HG03432 (cell line): Measurements from ENCODE around the gene KCNE1.
"Not testable (repeated sequence)": the region's sequence is repeated elsewhere in the genome, so short reads cannot be mapped to it uniquely, and the experiment has no call there.

Source experiments
- ATAC-seq: cut with Tn5 transposase; IDR thresholded peaks from one replicate; pipeline ENCODE4 v1.9.1; 2021; ENCODE audit warnings: mild to moderate bottlenecking, moderate library complexity; ENCODE audit not compliant: unreplicated experiment

KCNE1 gene

DNA sequence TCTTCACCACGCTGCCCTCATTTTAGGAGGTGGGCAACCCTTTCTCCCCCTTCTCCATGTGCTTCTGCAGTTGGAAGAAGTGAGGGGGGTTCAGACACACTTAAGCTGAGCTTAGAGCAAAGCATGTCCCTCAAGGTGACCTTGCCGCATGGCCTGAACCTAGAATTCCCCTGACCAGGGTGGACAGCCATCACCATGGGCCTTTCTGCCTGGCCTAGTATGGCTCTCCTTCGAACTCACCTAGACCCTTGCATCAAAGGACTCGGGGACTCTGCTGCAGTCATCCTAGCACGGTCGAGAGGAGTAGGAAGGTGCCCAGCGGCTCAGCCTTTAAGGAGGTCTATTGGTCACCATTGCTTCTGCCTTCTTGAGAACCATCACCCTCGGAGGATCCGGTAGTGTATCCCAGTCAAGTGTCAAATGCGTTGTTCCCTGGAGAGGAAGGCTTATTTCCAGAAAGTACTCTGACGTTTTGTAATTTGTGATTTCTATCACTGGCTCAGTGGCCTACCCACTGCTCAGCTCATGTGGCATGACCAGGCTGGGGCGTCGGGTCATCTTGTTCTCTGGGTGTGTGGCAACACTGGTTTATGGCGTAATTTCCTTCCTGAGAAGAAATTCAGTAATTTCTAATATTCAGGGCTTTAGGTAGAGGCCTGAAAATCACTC is at the start of gene KCNE1:
TSS of gene KCNE1 (minus strand) at position 424 of the 669 bp plus-strand sequence. CDS start 62,576 bp downstream, outside the sequence.
- no peak for ATAC-seq

GRCh38 chr21:34561806-34562205 is 49.8 kb upstream of the KCNE1 start:
- no peak for ATAC-seq

DNA sequence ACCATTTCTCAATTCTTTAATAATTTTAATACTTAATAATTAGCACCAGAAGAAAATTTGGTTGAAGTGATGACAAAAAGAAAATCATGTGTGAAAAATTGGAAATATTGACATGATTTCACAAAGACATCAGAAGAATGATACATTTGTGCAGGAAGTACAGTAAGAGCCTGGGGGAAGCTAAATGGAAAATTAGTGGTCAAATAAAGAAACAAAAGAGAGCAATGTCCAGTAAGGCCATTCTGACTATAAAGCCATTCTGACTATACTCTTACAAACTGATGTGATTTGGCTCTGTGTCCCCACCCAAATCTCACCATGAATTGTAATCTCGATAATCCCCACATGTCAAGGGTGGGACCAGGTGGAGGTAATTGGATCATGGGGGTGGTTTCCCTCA is 48.6 kb upstream of the KCNE1 start:
- no peak for ATAC-seq

GRCh38 chr21:34560021-34560420 is 48.0 kb upstream of the KCNE1 start:
- no peak for ATAC-seq

DNA sequence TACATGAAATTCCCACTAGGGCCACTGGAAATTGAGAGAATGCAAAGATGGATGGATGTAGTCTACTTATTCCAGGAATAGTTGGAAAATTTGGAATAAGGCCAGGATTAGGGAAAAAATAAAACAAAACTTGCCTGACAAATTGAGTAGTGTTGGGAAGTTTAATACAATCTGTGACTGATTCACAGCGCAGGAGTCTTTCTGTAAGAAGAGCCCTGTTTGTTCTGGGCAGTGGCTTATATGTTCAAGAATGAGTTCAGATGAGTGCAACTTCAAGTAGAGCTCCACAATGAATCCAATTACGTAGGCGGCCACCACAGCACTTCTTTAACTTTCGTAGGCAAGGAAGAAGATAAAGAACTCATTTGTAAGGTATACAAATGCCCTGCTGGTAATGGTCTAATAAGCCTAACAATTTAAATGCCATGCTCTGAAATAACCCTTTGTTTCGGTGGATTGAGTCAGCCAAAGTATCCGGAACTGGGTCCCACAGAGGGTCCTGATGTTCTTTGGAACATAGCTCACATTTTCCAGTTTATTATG is 47.1 kb upstream of the KCNE1 start:
- no peak for ATAC-seq

GRCh38 chr21:34558166-34558565 is 46.2 kb upstream of the KCNE1 start:
- ATAC-seq: no peak

DNA sequence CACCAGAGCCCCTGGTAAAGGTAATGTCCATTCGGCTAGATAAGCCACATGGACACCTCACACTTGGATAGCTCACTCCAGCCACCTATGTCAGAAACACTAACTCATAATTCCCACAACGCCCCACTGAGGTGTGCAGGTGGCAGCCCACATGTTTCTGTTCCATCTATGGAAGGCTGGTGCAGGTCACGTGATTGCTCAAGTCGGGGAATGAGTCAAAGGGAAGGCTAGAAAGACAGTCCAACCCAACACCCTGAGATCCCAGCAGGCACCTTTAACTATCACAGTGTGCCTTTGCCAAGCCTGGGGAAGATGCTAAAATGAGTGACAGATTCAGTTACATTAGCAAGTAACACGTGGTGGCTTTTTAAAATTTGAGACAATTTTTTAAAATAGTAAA is 45.3 kb upstream of the KCNE1 start:
- ATAC-seq: no peak

- ATAC-seq: not testable (repeated sequence)
These were observed 42.7 kb upstream of the KCNE1 start for GRCh38 chr21:34554670-34555069.

- ATAC-seq: no peak
These were observed 42.2 kb upstream of the KCNE1 start for GRCh38 chr21:34554227-34554626.

- no peak for ATAC-seq
These were observed 41.3 kb upstream of the KCNE1 start for GRCh38 chr21:34553151-34553952.

GRCh38 chr21:34552360-34553098 is 40.5 kb upstream of the KCNE1 start:
- ATAC-seq: no peak

DNA sequence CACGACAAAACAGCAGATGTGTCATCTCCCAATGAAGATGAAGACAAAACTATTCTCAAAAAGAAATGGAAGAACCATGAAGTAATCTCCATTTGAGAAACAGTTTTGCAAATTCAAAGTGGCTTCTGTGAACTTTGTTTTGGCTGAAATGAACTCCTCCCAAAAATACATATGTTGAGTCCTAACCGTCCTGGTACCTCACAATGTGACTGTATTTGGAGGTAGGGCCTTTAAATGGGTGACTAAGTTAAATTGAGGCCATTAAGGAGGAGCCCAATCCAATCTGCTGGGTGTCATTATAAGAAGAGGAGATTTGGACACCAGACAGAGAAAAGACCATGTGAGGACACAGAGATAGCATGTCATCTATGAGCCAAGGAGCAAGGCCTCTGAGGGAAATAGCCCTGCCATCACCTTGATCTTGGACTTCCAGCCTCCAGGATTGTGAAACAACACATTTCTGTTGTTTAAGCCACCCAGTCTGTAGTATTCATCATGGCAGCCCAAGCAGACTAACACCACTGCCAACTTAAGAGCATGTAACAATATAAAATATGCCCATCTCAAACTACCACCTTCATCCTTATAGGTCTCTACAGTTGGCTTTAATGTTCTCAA is 38.3 kb upstream of the KCNE1 start:
- ATAC-seq: no peak

- no peak for ATAC-seq
These were observed 36.9 kb upstream of the KCNE1 start for GRCh38 chr21:34548781-34549376.

DNA sequence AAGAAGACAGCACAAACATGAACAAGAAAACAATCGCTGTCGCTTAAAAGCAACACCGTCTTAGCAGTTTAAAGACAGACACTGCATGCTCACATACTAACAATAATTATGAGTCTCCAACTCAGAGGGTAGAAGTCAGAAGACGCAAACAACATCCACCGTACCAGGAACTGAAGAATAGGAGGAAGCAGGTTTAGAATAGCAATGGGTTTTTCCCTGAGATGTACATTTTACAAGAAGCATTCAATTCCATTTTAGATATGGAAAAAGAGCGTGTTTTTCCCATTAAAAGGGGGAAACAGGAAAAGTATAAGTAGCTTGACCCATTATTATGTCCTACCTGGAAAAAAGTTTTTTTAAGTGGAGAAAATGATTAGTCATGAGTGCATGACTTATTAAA is 34.5 kb upstream of the KCNE1 start:
- ATAC-seq: no peak

DNA sequence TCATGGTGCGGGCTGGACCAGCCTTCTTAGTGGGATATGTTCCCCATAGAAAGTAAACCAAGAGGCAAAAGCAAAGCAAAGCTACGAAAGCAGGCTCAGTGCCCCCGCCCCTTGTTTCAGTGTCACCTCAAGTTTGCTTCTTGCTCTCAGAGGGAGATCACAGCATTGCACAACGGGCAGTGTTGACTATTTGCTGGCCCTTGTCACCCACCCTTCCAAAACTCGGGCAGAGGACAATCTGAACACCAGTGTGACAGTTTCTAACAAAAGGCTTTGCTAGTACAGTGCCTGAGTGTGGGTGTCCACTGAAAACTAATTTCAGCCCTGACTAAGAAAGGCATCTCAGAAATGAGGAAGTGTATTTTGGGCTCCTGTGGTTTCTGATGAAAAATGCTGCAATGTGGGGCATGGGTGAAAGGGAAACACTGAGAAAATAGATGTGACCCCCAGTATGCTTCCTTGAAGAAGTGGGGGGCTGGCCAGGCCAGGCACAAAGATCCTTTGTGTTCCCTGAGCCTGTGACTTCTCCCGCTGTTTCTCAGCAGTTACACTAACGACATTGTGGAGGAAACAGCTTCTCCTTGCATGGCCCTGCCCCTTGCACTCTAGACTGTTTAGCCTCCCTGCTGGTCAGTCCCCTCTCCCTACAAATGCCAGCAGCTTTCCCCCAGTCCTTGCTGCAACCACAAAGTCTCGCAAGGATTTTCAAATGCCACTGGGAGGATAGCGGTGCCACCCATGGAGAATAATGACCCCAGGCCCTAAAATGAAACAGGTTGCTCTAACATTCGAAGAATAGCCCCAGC is 33.3 kb upstream of the KCNE1 start:
- ATAC-seq: peak; percentile 87

- ATAC-seq: no peak
These were observed 32.1 kb upstream of the KCNE1 start for GRCh38 chr21:34544032-34544496.

DNA sequence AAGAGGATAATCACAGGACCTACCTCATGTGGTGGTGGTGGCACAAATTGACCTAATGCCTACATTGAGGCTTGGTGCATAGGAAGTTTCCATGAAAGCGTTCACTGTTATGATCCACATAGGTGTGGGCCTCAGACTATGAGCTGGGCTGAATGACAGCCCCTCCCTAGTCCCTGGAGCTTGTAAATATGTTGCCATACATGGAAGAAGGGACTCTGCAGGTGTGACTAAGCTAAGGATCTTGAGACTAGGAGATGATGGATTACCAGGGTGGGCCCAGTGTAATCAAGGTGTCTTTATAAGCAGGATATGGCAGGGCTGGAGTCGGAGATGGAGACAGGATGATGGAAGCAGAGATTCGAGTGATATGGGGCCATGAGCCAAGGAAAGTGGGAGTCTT is 31.0 kb upstream of the KCNE1 start:
- no peak for ATAC-seq

DNA sequence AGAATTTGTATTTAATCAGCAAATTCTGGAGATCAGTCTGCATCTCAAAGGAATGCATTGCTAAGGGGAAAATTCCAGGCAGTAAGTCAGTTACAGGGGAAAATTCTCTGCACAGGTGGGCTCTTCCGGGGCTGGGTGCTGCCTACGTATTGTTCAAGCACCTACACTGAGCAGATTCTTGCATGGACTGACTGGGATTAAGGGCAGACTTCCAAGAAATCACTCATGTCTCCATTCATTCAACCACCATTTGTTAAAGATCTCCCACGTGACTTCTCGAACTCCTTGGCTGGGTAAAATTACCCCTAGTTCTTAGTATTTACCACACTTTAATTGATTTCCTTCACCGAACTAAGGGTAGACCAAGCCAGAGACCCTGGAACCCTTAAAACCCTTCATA is 28.2 kb upstream of the KCNE1 start:
- ATAC-seq: no peak

DNA sequence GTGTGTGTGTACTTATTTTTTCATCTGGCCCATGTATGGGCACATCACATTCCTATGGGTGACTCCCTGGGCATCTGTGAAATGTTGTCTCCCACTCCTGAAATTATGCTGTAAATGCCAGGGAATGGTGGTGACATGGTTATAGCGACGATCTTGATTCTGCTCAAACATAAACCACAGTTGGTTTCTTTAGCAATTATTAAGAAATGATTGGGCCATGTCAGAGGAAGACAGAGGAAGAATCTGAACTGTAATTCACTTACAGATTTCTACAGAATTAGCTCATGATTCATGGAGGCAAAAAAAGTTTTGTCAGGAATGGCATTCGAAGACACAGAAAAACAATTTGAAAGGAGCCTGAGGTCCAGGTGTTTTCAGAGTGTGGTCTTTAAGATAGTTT is 25.8 kb upstream of the KCNE1 start:
- ATAC-seq: no peak

DNA sequence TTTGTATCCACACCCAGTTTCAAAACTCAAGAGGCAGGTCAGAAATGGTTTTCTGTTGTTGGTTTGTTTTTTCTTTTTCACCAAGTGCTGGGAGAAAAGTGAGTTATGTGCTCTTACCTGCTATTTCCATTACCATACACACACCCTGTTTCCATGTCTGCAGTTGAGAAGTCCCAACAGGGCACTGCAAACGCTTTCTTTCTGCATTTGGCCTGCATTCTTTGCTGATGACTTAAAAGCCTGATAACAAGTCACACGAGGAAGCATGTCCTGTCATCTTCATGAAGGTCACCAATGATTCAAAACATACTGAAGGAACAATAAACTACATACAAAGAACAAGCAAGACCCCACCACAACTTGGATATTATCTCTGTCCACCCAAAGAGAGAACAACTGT is 24.8 kb upstream of the KCNE1 start:
- no peak for ATAC-seq
